ENCODE measurements around the gene ZNF333.
"Not testable (repeated sequence)": the region's sequence is repeated elsewhere in the genome, so short reads cannot be mapped to it uniquely, and the experiment has no call there.

ZNF333 gene

DNA sequence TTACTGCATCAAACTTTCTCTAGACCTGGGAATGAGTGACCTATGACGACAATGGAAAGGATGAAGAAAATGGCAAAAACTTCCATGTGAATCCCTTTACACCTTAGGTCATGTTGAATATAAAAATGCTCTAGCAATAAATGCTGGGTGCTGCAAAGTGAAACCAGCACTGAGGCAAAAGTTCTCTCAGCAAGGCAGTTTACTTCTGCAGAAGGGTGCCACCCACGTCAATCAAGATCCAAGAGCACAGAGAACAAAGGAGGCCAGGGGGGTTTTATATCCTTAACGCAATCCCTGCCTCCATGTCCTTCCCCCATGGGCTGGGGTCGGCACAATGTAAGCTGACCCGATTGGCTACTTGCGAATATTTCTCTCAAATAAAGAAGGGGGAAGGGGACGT lies 38.7 kb downstream of the ZNF333 start:
- no peak overlapping the region for H3K27ac Mint-ChIP-seq

DNA sequence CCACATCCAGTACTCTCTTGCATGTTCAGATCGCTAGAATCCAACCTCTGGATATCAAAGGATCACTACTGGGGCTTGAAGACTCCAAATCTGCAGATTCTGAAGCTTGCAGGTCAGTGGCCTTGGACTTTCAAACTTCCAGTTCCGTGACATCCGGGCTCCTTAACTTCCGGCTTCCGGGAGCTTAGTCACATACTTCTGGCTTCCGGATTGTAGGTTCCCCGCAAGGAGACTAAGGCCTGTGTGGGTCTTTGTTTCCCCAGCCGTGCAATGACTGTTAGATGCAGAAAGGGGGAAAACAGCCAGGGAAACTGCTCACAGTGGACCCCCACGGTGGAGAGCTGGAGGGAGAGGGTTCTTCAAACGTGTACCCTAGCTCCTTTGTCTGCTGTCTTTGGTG lies 41.4 kb downstream of the ZNF333 start:
- Mint-ChIP-seq H3K9me3 (peaks cover 32% of the 10 kb centered on the region), H3K4me1 (ENCODE audit: low read depth) (no peaks in the 10 kb centered on the region), H3K36me3 (ENCODE audit: low read depth) (no peaks in the 10 kb centered on the region), H3K27ac (no peak overlapping the region), H3K4me3 (no peak overlapping the region), H3K27me3 (ENCODE audit: low read depth) (no peaks in the 10 kb centered on the region)

More for the DNA sequence above, 38.7 kb downstream of the ZNF333 start:
- Mint-ChIP-seq H3K27me3 (ENCODE audit: low read depth) (no peaks in the 10 kb centered on the region), H3K9me3 (peaks cover 52% of the 10 kb centered on the region), H3K4me3 (no peak overlapping the region), H3K4me1 (ENCODE audit: low read depth) (no peaks in the 10 kb centered on the region), H3K36me3 (ENCODE audit: low read depth) (peaks cover 5% of the 10 kb centered on the region)

DNA sequence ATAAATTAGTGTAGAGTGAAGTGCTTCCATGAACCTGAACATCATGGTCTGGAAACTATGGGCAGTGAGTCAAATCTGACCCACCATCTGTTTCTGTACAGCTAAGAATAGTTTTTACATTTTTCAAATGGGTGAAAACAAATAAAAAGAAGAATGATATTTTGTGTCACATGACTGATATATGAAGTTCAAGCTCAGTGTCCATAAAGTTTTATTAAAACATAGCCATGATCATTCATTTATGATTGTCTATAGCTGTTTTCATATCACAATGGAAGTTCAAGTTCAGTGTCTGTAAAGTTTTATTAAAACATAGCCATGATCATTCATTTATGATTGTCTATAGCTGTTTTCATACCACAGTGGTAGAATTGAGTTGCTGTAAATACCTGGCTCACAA lies 42.7 kb downstream of the ZNF333 start:
- peaks cover 25% of the 10 kb centered on the region for H3K9me3 Mint-ChIP-seq
- H3K4me3 Mint-ChIP-seq: no peak overlapping the region
- no peak overlapping the region for H3K27ac Mint-ChIP-seq
- no peaks in the 10 kb centered on the region for H3K27me3 Mint-ChIP-seq (ENCODE audit: low read depth)
- H3K4me1 Mint-ChIP-seq (ENCODE audit: low read depth): no peaks in the 10 kb centered on the region
- no peaks in the 10 kb centered on the region for H3K36me3 Mint-ChIP-seq (ENCODE audit: low read depth)

DNA sequence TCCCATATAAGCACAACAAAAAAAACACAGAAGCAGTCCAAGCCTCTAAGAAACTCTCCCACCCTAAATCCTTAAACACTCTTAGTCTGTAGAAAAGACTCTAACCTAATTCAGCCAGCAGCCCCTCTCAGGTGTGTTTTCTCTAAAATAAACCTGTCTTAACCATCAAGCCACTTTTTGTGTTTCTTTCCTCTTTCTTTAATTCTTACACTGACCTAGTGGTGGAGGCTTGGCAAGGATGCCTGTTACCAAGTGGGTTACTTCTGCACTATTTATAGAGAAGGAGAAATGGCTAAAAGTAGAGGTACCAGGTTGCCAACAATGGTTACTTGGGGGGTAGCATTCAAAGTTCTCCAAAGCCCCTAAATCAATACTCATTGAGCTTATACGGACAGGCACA lies 43.7 kb downstream of the ZNF333 start:
- H3K36me3 Mint-ChIP-seq (ENCODE audit: low read depth): no peaks in the 10 kb centered on the region
- H3K9me3 Mint-ChIP-seq: peaks cover 20% of the 10 kb centered on the region
- no peaks in the 10 kb centered on the region for H3K4me1 Mint-ChIP-seq (ENCODE audit: low read depth)
- no peak overlapping the region for H3K27ac Mint-ChIP-seq
- H3K27me3 Mint-ChIP-seq (ENCODE audit: low read depth): no peaks in the 10 kb centered on the region
- no peak overlapping the region for H3K4me3 Mint-ChIP-seq

DNA sequence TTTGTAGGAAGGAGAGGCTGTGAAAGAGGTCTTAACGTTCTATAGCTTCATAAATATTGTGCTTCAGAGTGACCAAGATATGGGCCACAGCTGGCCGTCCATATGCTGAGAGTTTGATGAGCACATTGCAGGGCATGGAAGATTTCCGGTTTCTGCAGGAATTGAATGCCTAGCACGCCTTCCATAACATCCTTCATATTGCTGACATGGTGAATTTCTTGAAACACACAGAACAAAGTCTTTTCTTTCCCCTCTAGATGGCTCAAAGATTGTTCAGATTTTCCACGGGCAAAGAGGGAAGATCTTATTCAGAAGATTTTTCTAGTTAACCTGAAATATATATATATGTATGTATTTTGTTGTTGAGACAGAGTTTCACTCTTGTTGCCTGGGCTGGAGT lies 46.1 kb downstream of the ZNF333 start:
- Mint-ChIP-seq H3K4me1 (ENCODE audit: low read depth) (no peaks in the 10 kb centered on the region), H3K27me3 (ENCODE audit: low read depth) (no peaks in the 10 kb centered on the region), H3K27ac (no peak overlapping the region), H3K9me3 (peaks cover 6% of the 10 kb centered on the region), H3K36me3 (ENCODE audit: low read depth) (no peaks in the 10 kb centered on the region), H3K4me3 (no peak overlapping the region)

DNA sequence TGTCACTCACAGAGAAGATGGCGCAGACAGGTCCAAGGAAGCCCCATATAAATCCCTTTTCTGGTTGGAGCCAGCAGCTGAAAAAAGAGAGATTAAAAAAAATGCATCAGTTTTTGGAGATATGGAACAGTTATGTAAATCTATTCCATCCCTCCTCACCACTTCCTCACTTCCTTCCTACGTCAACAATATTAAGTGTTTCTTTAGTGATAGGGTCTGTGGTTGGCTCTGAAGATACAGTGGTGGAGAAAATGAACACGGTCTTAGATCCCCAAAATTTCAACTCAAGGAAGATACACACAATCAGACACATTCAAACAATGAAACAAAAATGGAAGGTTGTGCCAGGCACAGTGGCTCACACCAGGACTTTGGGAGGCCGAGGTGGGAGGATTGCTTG lies 57.0 kb downstream of the ZNF333 start:
- Mint-ChIP-seq H3K4me3 (no peak overlapping the region), H3K9me3 (no peaks in the 10 kb centered on the region), H3K4me1 (ENCODE audit: low read depth) (no peaks in the 10 kb centered on the region), H3K27ac (no peak overlapping the region), H3K27me3 (ENCODE audit: low read depth) (no peaks in the 10 kb centered on the region), H3K36me3 (ENCODE audit: low read depth) (no peaks in the 10 kb centered on the region)

DNA sequence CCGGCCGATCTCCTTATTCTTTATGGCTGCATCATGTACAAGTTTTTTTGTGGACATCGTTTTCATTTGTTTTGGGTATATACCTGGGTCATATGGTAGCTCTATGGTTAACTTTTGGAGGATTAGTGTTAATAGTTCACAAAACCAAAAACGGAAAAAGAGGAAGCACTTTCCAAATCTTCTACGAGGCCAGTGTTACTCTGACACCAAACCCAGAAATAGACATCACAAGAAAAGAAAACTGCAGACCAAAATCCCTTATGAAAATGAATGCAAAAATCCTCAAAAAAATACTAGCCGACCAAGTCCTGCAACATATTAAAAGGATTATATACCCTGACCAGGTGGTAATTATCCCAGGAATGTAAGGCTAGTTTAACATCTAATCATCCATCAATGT lies 58.8 kb downstream of the ZNF333 start:
- Mint-ChIP-seq H3K27ac (no peak overlapping the region), H3K4me3 (no peak overlapping the region), H3K4me1 (ENCODE audit: low read depth) (no peaks in the 10 kb centered on the region), H3K27me3 (ENCODE audit: low read depth) (no peaks in the 10 kb centered on the region), H3K36me3 (ENCODE audit: low read depth) (no peaks in the 10 kb centered on the region), H3K9me3 (no peaks in the 10 kb centered on the region)

DNA sequence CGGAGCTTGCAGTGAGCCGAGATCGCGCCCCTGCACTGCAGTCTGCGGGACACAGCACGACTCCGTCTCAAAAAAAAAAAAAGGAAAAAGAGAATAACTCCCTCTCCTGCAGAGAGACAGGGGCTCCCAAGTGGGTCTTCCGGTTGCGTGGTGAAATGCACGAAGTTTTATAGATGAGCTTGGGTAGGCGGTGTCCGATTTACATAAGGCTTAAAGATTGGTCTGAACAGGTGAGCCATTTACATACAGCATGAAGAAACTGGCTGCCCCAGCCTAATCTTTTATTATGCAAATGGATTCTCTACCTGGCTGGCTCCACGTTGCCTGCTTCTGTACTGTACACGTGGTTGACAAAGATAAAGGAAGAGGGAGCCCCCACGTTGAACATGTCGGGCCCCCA lies 69.0 kb downstream of the ZNF333 start:
- Mint-ChIP-seq H3K36me3 (ENCODE audit: low read depth) (no peaks in the 10 kb centered on the region), H3K4me3 (no peak overlapping the region)

DNA sequence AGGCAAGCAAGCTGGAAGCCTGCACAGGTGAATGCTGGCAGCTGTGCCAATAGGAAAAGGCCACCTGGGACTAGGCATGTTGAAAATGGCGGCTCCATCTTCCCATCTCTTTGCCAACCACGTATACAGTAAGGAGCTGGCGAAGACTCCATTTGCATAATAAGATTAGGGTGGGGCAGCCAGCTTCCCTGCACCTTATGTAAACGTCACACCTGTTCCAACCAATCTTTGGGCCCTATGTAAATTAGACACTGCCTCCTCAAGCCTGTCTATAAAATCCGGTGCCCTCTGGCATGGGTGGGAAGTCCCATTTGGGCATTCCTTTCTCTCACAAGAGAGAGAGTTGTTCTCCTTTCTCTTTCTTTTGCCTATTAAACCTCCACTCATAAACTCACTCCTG lies 71.8 kb downstream of the ZNF333 start:
- Mint-ChIP-seq H3K27me3 (ENCODE audit: low read depth) (no peaks in the 10 kb centered on the region), H3K4me1 (ENCODE audit: low read depth) (no peaks in the 10 kb centered on the region), H3K4me3 (no peak overlapping the region), H3K9me3 (no peaks in the 10 kb centered on the region), H3K36me3 (ENCODE audit: low read depth) (peaks cover 2% of the 10 kb centered on the region), H3K27ac (no peak overlapping the region)

More for the DNA sequence above, 69.0 kb downstream of the ZNF333 start:
- Mint-ChIP-seq H3K27me3 (ENCODE audit: low read depth) (no peaks in the 10 kb centered on the region), H3K27ac (no peak overlapping the region), H3K9me3 (no peaks in the 10 kb centered on the region), H3K4me1 (ENCODE audit: low read depth) (no peaks in the 10 kb centered on the region)

DNA sequence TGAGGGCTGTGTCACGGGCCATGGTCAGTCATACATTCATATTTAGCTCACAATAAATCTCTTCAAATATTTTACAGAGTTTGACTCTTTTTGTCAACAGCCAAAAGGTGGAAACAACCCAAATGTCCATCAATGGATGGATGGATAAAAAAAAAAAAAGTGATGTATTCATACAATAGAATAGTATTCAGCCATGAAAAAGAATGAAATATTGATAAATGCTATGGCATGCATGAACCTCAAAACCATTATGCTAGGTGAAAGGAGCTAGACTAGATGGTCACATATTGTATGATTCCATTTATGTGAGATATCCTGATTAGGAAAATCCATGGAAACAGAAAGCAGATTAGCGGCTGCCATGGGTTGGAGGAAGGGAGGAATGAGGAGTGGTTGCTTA lies 72.3 kb downstream of the ZNF333 start:
- H3K9me3 Mint-ChIP-seq: no peaks in the 10 kb centered on the region
- H3K4me3 Mint-ChIP-seq: no peak overlapping the region
- H3K4me1 Mint-ChIP-seq (ENCODE audit: low read depth): no peaks in the 10 kb centered on the region
- no peaks in the 10 kb centered on the region for H3K27me3 Mint-ChIP-seq (ENCODE audit: low read depth)
- peaks cover 2% of the 10 kb centered on the region for H3K36me3 Mint-ChIP-seq (ENCODE audit: low read depth)
- H3K27ac Mint-ChIP-seq: no peak overlapping the region

DNA sequence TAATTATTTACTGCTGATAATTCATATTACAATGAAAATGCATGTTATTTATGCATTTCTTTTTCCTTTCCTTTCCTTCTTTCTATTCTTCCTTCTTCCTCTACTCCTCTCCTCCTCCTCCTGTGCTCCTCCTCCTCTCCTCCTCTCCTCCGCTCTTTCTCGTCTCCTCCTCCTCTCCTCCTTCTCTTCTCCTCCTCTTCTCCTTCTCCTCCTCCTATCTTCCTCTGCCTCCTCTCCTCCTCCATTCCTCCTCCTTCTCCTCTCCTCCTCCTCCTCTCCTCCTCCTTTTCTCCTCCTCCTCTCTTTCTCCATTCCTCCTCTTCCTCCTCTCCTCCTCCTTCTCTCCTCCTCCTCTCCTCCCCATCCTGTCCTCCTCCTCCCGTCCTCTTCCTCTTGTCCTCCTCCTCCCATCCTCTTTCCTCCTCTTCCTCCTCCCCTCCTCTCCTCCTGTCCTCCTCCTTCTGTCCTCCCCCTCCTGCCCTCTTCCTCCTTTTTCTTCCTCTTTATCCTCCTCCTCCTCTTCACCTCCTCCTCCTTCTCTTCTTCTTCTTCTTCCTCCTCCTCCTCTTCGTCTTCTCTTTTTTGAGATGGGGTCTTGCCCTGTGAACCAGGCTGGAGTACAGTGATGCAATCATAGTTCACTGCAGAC lies 73.8 kb downstream of the ZNF333 start:
- H3K9me3 Mint-ChIP-seq: no peaks in the 10 kb centered on the region
- no peak overlapping the region for H3K27ac Mint-ChIP-seq
- peaks cover 2% of the 10 kb centered on the region for H3K36me3 Mint-ChIP-seq (ENCODE audit: low read depth)
- no peaks in the 10 kb centered on the region for H3K4me1 Mint-ChIP-seq (ENCODE audit: low read depth)
- H3K27me3 Mint-ChIP-seq (ENCODE audit: low read depth): no peaks in the 10 kb centered on the region
- no peak overlapping the region for H3K4me3 Mint-ChIP-seq

DNA sequence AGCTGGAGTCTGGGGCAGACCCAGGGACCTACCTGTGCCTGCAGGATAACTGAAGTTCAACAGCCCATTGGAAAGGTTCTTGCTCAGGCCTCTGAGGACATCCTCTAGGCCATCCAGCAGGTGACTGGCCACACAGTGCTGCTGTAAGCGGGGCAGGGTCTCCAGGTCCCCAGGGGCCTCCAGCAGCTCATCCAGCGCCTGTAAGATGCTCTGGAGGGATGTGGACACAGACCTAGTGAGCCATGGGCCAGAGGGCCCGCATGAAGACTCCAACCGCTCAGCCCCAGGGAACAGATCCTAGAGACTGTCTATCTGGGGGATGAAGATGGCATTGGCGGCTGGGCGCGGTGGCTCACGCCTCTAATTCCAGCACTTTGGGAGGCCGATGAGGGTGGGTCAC lies 74.6 kb downstream of the ZNF333 start:
- Mint-ChIP-seq H3K4me3 (no peak overlapping the region), H3K27me3 (ENCODE audit: low read depth) (no peaks in the 10 kb centered on the region), H3K9me3 (no peaks in the 10 kb centered on the region), H3K36me3 (ENCODE audit: low read depth) (peaks cover 2% of the 10 kb centered on the region), H3K27ac (no peak overlapping the region), H3K4me1 (ENCODE audit: low read depth) (no peaks in the 10 kb centered on the region)

DNA sequence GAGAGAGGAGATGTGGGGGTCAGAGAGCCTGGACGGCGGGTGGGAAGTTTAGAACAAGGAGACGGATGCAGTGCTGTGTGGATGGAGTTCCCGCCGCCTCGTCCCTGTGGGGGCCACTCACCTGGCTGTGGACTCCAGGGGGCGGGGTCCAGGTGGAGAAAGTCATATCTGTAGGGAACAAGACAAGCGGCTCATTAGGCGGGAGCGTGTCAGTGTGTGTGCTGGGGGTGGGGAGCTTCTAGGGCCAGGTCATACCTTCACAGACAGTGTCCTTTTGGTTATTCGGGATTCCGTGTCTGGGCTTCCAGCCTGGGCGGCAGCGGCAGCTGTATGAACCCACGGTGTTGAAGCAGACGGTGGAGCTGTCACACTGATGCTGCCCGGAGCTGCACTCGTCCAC lies 75.6 kb downstream of the ZNF333 start:
- H3K4me3 Mint-ChIP-seq; H3K36me3 Mint-ChIP-seq (ENCODE audit: low read depth); H3K9me3 Mint-ChIP-seq; H3K27ac Mint-ChIP-seq; H3K27me3 Mint-ChIP-seq (ENCODE audit: low read depth); H3K4me1 Mint-ChIP-seq (ENCODE audit: low read depth): not testable (repeated sequence)

DNA sequence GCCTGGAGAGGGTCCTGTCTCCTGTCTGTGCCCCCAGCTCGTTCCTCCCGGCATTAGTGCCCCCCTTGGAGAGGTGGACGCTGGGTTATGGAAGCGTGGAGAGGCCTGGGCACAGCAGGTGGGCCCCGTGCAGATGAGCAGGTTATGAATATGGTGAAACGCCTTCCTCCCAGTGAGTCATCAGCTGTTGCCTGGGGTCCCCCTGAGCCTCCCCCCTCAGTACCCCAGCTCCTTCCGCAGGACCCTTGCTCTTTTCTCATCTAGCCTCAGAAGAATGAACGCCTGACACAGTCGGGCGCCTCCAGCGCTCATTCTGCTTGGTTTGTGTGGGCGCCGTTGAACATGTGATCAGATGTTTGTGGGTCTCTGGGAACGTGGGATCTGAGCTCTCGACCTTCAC lies 76.0 kb downstream of the ZNF333 start:
- H3K27me3 Mint-ChIP-seq (ENCODE audit: low read depth); H3K4me1 Mint-ChIP-seq (ENCODE audit: low read depth): not testable (repeated sequence)

DNA sequence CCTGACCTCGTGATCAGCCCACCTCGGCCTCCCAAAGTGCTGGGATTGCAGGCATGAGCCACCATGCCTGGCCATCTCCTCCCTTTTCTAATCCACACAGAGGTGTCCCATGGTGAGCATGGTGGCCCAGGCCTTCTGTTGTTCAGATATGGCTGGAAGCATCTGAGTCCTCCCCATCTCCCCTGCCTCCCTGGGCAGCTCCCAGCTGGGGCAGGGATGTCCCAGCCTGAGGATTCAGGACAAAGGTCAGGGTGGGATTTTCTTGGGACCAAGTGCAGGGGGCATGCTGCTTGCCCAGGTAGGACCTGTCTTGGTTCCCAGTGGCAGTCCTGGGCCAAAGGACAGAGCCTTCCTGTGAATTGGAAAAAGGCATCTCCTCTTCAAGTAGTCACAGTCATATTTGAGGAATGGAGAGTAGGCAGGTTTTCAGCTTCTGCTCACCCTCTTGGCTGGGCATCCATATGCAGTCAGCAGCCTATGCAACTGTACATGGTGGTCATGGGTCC lies 77.7 kb downstream of the ZNF333 start:
- Mint-ChIP-seq H3K4me1 (ENCODE audit: low read depth) (no peaks in the 10 kb centered on the region), H3K4me3 (no peak overlapping the region), H3K27me3 (ENCODE audit: low read depth) (no peaks in the 10 kb centered on the region), H3K27ac (no peak overlapping the region), H3K9me3 (no peaks in the 10 kb centered on the region), H3K36me3 (ENCODE audit: low read depth) (peaks cover 2% of the 10 kb centered on the region)

More for the DNA sequence above, 76.0 kb downstream of the ZNF333 start:
- H3K27ac Mint-ChIP-seq; H3K4me3 Mint-ChIP-seq; H3K9me3 Mint-ChIP-seq; H3K36me3 Mint-ChIP-seq (ENCODE audit: low read depth): not testable (repeated sequence)

DNA sequence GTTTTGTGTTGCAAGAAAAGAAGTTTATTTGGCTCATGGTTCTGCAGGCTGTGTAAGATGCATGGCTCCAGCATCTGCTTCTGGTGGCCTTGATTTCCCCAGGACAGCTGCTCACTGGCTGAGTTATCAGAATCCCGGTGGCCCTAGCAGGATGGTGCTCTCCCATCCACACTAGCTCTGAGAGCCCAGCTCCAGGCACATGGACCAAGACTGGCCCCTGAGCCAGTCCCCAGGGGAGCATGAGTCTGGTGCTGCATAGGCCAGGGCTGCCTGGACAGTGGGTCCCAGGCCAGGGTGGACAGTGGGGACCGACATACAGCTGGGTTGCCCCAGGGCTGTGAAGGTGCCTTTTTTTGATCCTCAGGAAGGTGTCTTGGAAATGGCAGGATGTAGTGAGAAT lies 78.2 kb downstream of the ZNF333 start:
- Mint-ChIP-seq H3K36me3 (ENCODE audit: low read depth) (peaks cover 2% of the 10 kb centered on the region), H3K27me3 (ENCODE audit: low read depth) (no peaks in the 10 kb centered on the region), H3K9me3 (no peaks in the 10 kb centered on the region), H3K4me3 (no peak overlapping the region), H3K4me1 (ENCODE audit: low read depth) (no peaks in the 10 kb centered on the region), H3K27ac (no peak overlapping the region)
